ENCODE measurements around the gene TMEM123. TPM values are rescaled to one million over a fixed set of nuclear protein-coding genes. Genes with fewer than 3 reads are reported as not detected.

TMEM123 gene
- total RNA-seq, 2 experiments from 2014 or later, result 434 to 461 TPM

DNA sequence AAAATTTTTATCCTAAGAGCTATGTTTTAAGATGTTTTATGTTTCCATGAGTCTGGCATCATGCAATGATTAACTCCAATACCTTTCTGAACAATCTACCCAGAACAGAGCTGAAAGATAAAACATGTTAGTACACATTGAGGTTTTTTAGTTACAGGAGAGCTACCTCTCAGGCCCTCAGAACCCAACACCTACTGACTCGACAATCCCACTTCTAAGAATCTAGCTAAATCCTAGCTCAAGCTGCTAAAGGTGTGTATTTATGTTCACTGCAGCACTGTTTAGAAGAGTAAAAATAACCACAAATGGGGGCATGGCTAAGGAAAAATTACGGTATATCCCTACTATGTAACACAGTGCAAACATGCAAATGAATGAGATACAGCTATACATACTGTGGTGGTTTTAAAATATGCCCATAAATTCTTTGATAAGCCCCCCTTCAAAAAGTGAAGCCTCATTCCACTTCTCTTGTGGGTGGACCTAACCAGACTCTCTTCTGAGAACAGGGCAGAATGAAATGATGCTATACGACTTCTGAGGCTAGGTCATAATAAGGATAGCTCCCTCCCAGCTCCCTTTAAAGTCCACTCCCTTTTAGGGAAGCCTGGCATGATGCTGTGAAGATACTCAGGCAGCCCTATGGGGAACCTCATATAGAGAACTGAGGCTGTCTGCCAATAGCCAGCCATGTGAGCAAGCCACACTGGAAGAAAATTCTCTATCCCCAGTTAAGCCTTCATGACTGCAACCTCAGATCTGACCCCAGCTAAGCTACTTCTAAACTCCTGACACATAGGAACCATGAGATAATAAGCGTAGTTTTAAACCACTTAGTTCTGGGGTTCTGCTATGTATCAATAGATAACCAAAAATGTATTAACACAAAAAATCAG is 29.5 kb downstream of the TMEM123 start:
- Mint-ChIP-seq H3K9me3 (ENCODE audit: insufficient read depth) (peaks cover 6% of the 10 kb centered on the region), H3K27me3 (ENCODE audit: low read depth) (no peaks in the 10 kb centered on the region), H3K36me3 (ENCODE audit: low read depth) (peaks cover 72% of the 10 kb centered on the region), H3K27ac (peak overlapping the region; percentile 40), H3K4me1 (ENCODE audit: low read depth) (peaks cover 83% of the 10 kb centered on the region), H3K4me3 (no peak overlapping the region)
- DNase-seq, result no peak
- POLR2A ChIA-PET, result interaction anchor here (1.1 kb wide), 1 partner anchor 10 kb away, joined by 3 read pairs; no protein-coding TSS in a partner anchor
- ATAC-seq, result peak; percentile 61
- CTCF ChIA-PET, result interaction anchor here (0.6 to 1.6 kb wide), 11 partner anchors 29 to 243 kb away, joined by 3 to 8 read pairs (median 5); no protein-coding TSS in a partner anchor

GRCh38 chr11:102421261-102421660 is 31.3 kb downstream of the TMEM123 start:
- no peak for DNase-seq
- Mint-ChIP-seq H3K27ac (no peak overlapping the region), H3K4me1 (ENCODE audit: low read depth) (peaks cover 94% of the 10 kb centered on the region), H3K36me3 (ENCODE audit: low read depth) (peaks cover 81% of the 10 kb centered on the region), H3K9me3 (ENCODE audit: insufficient read depth) (peaks cover 6% of the 10 kb centered on the region), H3K27me3 (ENCODE audit: low read depth) (no peaks in the 10 kb centered on the region), H3K4me3 (no peak overlapping the region)
- CTCF ChIA-PET, result interaction anchor here (1.0 to 1.6 kb wide), 4 partner anchors 13 to 87 kb away, joined by 3 to 7 read pairs (median 4); no protein-coding TSS in a partner anchor
- ATAC-seq, result no peak
- POLR2A ChIA-PET, result interaction anchor here (1.6 kb wide), 1 partner anchor 30 kb away, joined by 7 read pairs; no protein-coding TSS in a partner anchor

DNA sequence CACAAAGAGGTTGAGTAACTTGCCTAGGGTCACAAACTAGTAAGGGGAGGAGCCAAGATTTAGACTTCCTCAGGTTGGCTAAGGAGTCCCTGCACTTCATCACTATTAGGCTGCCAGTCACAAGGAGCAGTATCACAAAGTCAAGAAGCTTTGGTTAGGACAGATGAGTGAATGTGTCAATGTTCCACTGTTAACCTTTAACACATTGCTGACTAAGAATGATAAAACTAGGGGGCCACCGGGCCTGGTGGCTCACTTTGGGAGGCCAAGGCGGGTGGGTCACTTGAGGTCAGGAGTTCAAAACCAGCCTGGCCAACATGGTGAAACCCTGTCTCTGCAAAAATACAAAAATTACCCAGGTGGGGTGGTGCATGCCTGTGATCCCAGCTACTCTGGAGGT is 32.0 kb downstream of the TMEM123 start:
- peaks cover 6% of the 10 kb centered on the region for H3K9me3 Mint-ChIP-seq (ENCODE audit: insufficient read depth)
- H3K4me3 Mint-ChIP-seq, result no peak overlapping the region
- DNase-seq (no peak), ATAC-seq (no peak)
- CTCF ChIA-PET, result interaction anchor here (1.0 to 1.6 kb wide), 4 partner anchors 12 to 87 kb away, joined by 3 to 7 read pairs (median 4); no protein-coding TSS in a partner anchor
- no peaks in the 10 kb centered on the region for H3K27me3 Mint-ChIP-seq (ENCODE audit: low read depth)
- POLR2A ChIA-PET, result interaction anchor here (1.6 kb wide), 1 partner anchor 31 kb away, joined by 7 read pairs; no protein-coding TSS in a partner anchor
- H3K27ac Mint-ChIP-seq, result no peak overlapping the region
- H3K4me1 Mint-ChIP-seq (ENCODE audit: low read depth), result peaks cover 93% of the 10 kb centered on the region
- peaks cover 79% of the 10 kb centered on the region for H3K36me3 Mint-ChIP-seq (ENCODE audit: low read depth)

DNA sequence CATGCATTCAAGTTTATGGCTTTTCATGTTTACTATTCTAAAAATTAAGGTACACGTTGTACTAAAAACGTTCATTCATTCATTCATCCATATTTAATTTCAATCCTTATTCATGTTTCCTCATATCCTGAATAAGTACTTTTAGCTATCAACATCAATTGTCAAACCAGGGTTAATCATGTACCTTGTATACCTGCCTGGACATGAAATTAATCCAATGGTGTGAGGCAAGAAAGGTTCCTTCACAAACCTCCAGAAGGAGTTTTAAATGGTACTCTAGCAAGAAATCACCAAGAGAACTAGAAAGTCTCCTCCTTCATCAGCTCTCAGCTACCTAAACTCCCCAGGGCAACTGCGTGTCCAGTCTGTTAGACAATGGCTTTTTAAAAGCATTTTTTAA is 33.4 kb downstream of the TMEM123 start:
- Mint-ChIP-seq H3K36me3 (ENCODE audit: low read depth) (peaks cover 79% of the 10 kb centered on the region), H3K4me1 (ENCODE audit: low read depth) (peaks cover 94% of the 10 kb centered on the region), H3K27me3 (ENCODE audit: low read depth) (no peaks in the 10 kb centered on the region), H3K27ac (no peak overlapping the region), H3K4me3 (no peak overlapping the region), H3K9me3 (ENCODE audit: insufficient read depth) (peaks cover 6% of the 10 kb centered on the region)
- ATAC-seq, result no peak
- ChIA-PET POLR2A (interaction anchor here (0.7 kb wide), 1 partner anchor 9 kb away, joined by 4 read pairs; no protein-coding TSS in a partner anchor), CTCF (interaction anchor here (1.0 to 1.3 kb wide), 2 partner anchors 9 to 129 kb away, joined by 3 to 4 read pairs; no protein-coding TSS in a partner anchor)
- DNase-seq, result no peak

GRCh38 chr11:102416976-102417375 is 35.6 kb downstream of the TMEM123 start:
- POLR2A ChIA-PET, result interaction anchor here (1.6 kb wide), 1 partner anchor 36 kb away, joined by 8 read pairs; no protein-coding TSS in a partner anchor
- Mint-ChIP-seq H3K36me3 (ENCODE audit: low read depth) (peaks cover 78% of the 10 kb centered on the region), H3K9me3 (ENCODE audit: insufficient read depth) (peaks cover 6% of the 10 kb centered on the region)

DNA sequence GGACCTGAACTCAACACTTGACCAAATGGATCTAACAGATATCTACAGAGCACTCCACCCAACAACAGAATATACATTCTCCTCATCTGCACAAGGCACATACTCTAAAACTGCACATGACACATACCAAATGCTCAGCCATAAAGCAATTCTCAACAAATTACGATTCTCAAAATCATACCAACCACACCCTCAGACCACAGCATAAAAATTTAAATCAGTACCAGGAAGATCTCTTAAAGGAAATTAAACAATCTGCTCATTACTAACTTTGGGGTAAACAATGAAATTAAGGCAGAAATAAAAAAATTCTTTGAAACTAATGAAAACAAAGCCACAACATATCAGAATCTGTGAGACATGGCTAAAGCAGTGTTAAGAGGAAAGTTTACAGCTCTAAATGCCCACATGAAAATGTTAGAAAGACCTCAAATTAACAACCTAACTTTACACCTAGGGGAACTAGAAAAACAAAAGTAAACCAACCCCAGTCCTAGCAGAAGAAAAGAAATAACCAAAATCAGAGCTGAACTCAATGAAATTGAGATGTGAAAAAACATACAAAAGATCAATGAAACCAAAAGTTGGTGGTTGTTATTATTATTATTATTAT is 37.2 kb downstream of the TMEM123 start:
- CTCF ChIA-PET, result interaction anchor here (1.0 to 1.5 kb wide), 4 partner anchors 36 to 121 kb away, joined by 3 to 4 read pairs (median 3); no protein-coding TSS in a partner anchor

More at GRCh38 chr11:102416976-102417375, 35.6 kb downstream of the TMEM123 start:
- peaks cover 89% of the 10 kb centered on the region for H3K4me1 Mint-ChIP-seq (ENCODE audit: low read depth)
- CTCF ChIA-PET, result interaction anchor here (1.3 to 1.6 kb wide), 3 partner anchors 27 to 59 kb away, joined by 3 to 5 read pairs (median 3); no protein-coding TSS in a partner anchor
- peak overlapping the region; percentile 83 for H3K27ac Mint-ChIP-seq
- H3K27me3 Mint-ChIP-seq (ENCODE audit: low read depth), result no peaks in the 10 kb centered on the region
- DNase-seq, result no peak
- peak overlapping the region; percentile 39 for H3K4me3 Mint-ChIP-seq
- ATAC-seq, result peak; percentile 59

GRCh38 chr11:102414559-102414958 is 38.0 kb downstream of the TMEM123 start:
- H3K36me3 Mint-ChIP-seq (ENCODE audit: low read depth), result peaks cover 71% of the 10 kb centered on the region
- ChIA-PET POLR2A (no interaction called here), CTCF (interaction anchor here (2.5 kb wide), 1 partner anchor 24 kb away, joined by 15 read pairs; no protein-coding TSS in a partner anchor)

More for the DNA sequence above, 37.2 kb downstream of the TMEM123 start:
- peaks cover 83% of the 10 kb centered on the region for H3K4me1 Mint-ChIP-seq (ENCODE audit: low read depth)
- H3K9me3 Mint-ChIP-seq (ENCODE audit: insufficient read depth), result peaks cover 6% of the 10 kb centered on the region
- ATAC-seq (peak; percentile 48), DNase-seq (no peak)
- peak overlapping the region; percentile 58 for H3K27ac Mint-ChIP-seq
- no peaks in the 10 kb centered on the region for H3K27me3 Mint-ChIP-seq (ENCODE audit: low read depth)
- peak overlapping the region; percentile 38 for H3K4me3 Mint-ChIP-seq
- peaks cover 73% of the 10 kb centered on the region for H3K36me3 Mint-ChIP-seq (ENCODE audit: low read depth)
- POLR2A ChIA-PET, result interaction anchor here (1.6 kb wide), 1 partner anchor 38 kb away, joined by 8 read pairs; no protein-coding TSS in a partner anchor

GRCh38 chr11:102413497-102413896 is 39.1 kb downstream of the TMEM123 start:
- ChIA-PET POLR2A (interaction anchor here (1.2 kb wide), 1 partner anchor 38 kb away, joined by 4 read pairs; no protein-coding TSS in a partner anchor), CTCF (interaction anchor here (1.0 to 2.5 kb wide), 5 partner anchors 16 to 201 kb away, joined by 3 to 15 read pairs (median 4); no protein-coding TSS in a partner anchor)
- no peak for ATAC-seq
- H3K9me3 Mint-ChIP-seq (ENCODE audit: insufficient read depth), result no peaks in the 10 kb centered on the region
- H3K27ac Mint-ChIP-seq, result peak overlapping the region; percentile 9
- no peaks in the 10 kb centered on the region for H3K27me3 Mint-ChIP-seq (ENCODE audit: low read depth)
- peaks cover 76% of the 10 kb centered on the region for H3K4me1 Mint-ChIP-seq (ENCODE audit: low read depth)
- DNase-seq, result no peak
- peaks cover 68% of the 10 kb centered on the region for H3K36me3 Mint-ChIP-seq (ENCODE audit: low read depth)
- no peak overlapping the region for H3K4me3 Mint-ChIP-seq

More at GRCh38 chr11:102414559-102414958, 38.0 kb downstream of the TMEM123 start:
- Mint-ChIP-seq H3K27me3 (ENCODE audit: low read depth) (no peaks in the 10 kb centered on the region), H3K9me3 (ENCODE audit: insufficient read depth) (peaks cover 6% of the 10 kb centered on the region), H3K4me1 (ENCODE audit: low read depth) (peaks cover 79% of the 10 kb centered on the region), H3K4me3 (no peak overlapping the region), H3K27ac (peak overlapping the region; percentile 58)
- ATAC-seq, result no peak
- DNase-seq, result no peak

GRCh38 chr11:102411142-102411541 is 41.4 kb downstream of the TMEM123 start:
- POLR2A ChIA-PET, result interaction anchor here (1.1 kb wide), 1 partner anchor 39 kb away, joined by 3 read pairs; no protein-coding TSS in a partner anchor

DNA sequence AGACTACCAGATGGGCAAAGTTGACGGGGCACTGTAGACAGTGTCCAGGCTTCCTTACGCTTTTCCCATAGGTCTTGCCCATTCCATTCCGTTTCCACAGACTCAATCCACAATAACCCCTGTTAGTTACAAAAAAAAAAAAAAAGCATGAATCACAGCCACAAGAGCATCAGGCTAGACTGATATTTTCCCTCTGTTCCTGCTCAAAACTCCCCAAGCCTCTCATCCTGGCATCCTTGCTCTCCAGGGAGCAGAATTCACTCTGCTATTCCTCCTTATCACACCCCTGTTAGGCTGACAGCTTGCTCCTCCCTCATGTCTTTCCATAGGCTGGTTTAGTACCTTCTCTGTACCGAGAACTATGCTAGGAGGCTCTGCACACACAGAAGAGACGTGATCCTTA is 42.2 kb downstream of the TMEM123 start:
- ChIA-PET POLR2A (no interaction called here), CTCF (interaction anchor here (0.6 to 6.0 kb wide), 5 partner anchors 9 to 85 kb away, joined by 3 to 39 read pairs (median 3); no protein-coding TSS in a partner anchor)
- H3K27ac Mint-ChIP-seq, result no peak overlapping the region
- peaks cover 61% of the 10 kb centered on the region for H3K36me3 Mint-ChIP-seq (ENCODE audit: low read depth)
- ATAC-seq, result no peak
- no peaks in the 10 kb centered on the region for H3K9me3 Mint-ChIP-seq (ENCODE audit: insufficient read depth)
- no peak overlapping the region for H3K4me3 Mint-ChIP-seq
- peaks cover 72% of the 10 kb centered on the region for H3K4me1 Mint-ChIP-seq (ENCODE audit: low read depth)
- no peak for DNase-seq
- no peaks in the 10 kb centered on the region for H3K27me3 Mint-ChIP-seq (ENCODE audit: low read depth)

More at GRCh38 chr11:102411142-102411541, 41.4 kb downstream of the TMEM123 start:
- Mint-ChIP-seq H3K36me3 (ENCODE audit: low read depth) (peaks cover 59% of the 10 kb centered on the region), H3K9me3 (ENCODE audit: insufficient read depth) (no peaks in the 10 kb centered on the region), H3K4me3 (no peak overlapping the region), H3K4me1 (ENCODE audit: low read depth) (peaks cover 71% of the 10 kb centered on the region), H3K27me3 (ENCODE audit: low read depth) (no peaks in the 10 kb centered on the region), H3K27ac (no peak overlapping the region)
- DNase-seq (no peak), ATAC-seq (no peak)
- CTCF ChIA-PET, result interaction anchor here (0.6 to 0.8 kb wide), 2 partner anchors 21 to 85 kb away, joined by 3 read pairs; no protein-coding TSS in a partner anchor

- H3K36me3 Mint-ChIP-seq (ENCODE audit: low read depth), result peaks cover 50% of the 10 kb centered on the region
- DNase-seq (no peak), ATAC-seq (no peak)
- H3K4me1 Mint-ChIP-seq (ENCODE audit: low read depth), result peaks cover 67% of the 10 kb centered on the region
- no peaks in the 10 kb centered on the region for H3K27me3 Mint-ChIP-seq (ENCODE audit: low read depth)
- ChIA-PET CTCF (interaction anchor here (0.7 to 6.0 kb wide), 6 partner anchors 13 to 88 kb away, joined by 3 to 39 read pairs (median 4); no protein-coding TSS in a partner anchor), POLR2A (no interaction called here)
- no peak overlapping the region for H3K4me3 Mint-ChIP-seq
- H3K9me3 Mint-ChIP-seq (ENCODE audit: insufficient read depth), result no peaks in the 10 kb centered on the region
- no peak overlapping the region for H3K27ac Mint-ChIP-seq
Measured at GRCh38 chr11:102408339-102408738, 44.2 kb downstream of the TMEM123 start.
